Measurements from ENCODE around the gene DCX. TPM values are rescaled to one million over a fixed set of nuclear protein-coding genes. Genes with fewer than 3 reads are reported as not detected.

Gene DCX
- total RNA-seq, 1 donor from 2014 or later = 3.7 TPM

DNA sequence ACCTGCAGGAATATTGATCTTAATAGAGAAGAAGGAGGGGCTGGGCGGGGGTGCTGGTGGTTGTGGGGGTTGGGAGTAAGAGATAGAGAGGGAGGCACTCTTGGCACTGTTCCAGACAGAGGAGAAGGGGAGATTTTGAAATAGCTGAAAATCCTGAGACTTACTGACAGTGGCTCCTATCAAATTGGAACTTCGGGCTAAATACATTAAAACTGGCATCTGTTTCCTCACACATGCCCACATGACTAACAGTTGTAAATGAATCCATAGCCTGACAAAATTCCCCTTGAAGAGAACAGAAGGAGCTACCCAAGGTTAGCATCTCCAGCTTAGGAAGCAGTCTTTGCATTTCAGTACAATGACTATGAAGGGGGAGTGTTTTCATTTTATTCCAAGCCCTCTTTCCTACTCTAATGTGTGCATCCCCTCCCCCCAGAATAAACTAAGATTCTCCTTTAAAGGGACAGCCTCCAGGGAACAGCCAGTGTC is 1.4 kb downstream of the DCX start:
- no peak overlapping the region for H3K27ac ChIP-seq (ENCODE audit: low read depth, low read length)
- no peak overlapping the region for H3K9ac ChIP-seq (ENCODE audit: low read depth in 1 of 3, low read length in 3 of 3)
- H3K4me3 ChIP-seq (ENCODE audit: low read length in 3 of 3) = no peak overlapping the region
- no peaks in the 10 kb centered on the region for H3K36me3 ChIP-seq (ENCODE audit: control insufficient read depth in 3 of 3, insufficient read depth in 3 of 3, low read length in 3 of 3)
- no peaks in the 10 kb centered on the region for H3K4me1 ChIP-seq (ENCODE audit: control insufficient read depth in 3 of 3, insufficient read depth in 3 of 3, low read length in 3 of 3)
- peaks cover 0 to 15% (median 0%) of the 10 kb centered on the region in 3 donors for H3K27me3 ChIP-seq (ENCODE audit: control insufficient read depth in 3 of 3, insufficient read depth in 3 of 3, low read length in 3 of 3)
- H3K9me3 ChIP-seq (ENCODE audit: control insufficient read depth in 3 of 3, low read length in 3 of 3) = no peaks in the 10 kb centered on the region

DNA sequence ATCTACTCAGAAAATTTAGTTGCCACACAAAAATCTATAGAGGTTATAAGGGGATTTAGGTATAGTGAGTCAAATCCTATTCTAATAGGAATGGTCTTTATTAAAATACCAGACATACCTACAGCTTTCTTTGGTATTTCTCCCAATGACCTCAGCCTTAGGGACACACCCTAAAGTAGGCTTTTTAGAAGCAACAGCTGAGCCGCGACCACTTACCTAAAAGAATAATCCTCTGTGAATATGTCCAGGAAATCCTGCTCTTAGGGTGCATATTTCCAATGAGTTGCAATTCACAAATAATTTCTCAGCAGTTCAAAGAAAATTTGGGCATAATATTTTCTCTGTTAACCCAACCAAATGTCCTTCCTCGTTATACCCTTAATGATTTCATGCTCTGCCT is 2.7 kb downstream of the DCX start:
- Histone ChIP-seq H3K9me3 (ENCODE audit: control insufficient read depth in 3 of 3, low read length in 3 of 3) (no peaks in the 10 kb centered on the region), H3K9ac (ENCODE audit: low read depth in 1 of 3, low read length in 3 of 3) (no peak overlapping the region), H3K4me1 (ENCODE audit: control insufficient read depth in 3 of 3, insufficient read depth in 3 of 3, low read length in 3 of 3) (no peaks in the 10 kb centered on the region), H3K36me3 (ENCODE audit: control insufficient read depth in 3 of 3, insufficient read depth in 3 of 3, low read length in 3 of 3) (no peaks in the 10 kb centered on the region), H3K27me3 (ENCODE audit: control insufficient read depth in 3 of 3, insufficient read depth in 3 of 3, low read length in 3 of 3) (peaks cover 0 to 15% (median 0%) of the 10 kb centered on the region in 3 donors), H3K27ac (ENCODE audit: low read depth, low read length) (no peak overlapping the region), H3K4me3 (ENCODE audit: low read length in 3 of 3) (no peak overlapping the region)

DNA sequence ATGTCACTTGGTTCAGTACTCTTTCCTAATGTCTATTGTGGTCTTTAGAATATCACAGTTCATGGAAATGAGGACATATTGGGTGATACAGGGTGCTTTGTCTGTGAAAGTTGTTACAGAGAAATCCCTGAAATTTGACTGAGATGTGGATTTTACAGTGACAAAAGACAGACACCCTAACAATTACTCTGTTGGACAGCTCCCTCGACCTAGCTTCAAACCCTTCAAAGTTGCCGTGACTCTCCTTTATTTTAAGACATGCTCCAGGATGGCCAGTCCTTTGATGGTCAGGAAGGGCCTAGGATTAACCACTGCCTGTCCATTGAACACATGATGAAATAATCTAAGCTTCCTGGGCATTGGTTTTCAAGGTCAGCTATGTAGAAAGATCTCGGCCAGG is 4.0 kb downstream of the DCX start:
- Histone ChIP-seq H3K9me3 (ENCODE audit: control insufficient read depth in 3 of 3, low read length in 3 of 3) (no peaks in the 10 kb centered on the region), H3K27me3 (ENCODE audit: control insufficient read depth in 3 of 3, insufficient read depth in 3 of 3, low read length in 3 of 3) (peaks cover 0 to 16% (median 0%) of the 10 kb centered on the region in 3 donors), H3K27ac (ENCODE audit: low read depth, low read length) (no peak overlapping the region), H3K36me3 (ENCODE audit: control insufficient read depth in 3 of 3, insufficient read depth in 3 of 3, low read length in 3 of 3) (no peaks in the 10 kb centered on the region), H3K4me1 (ENCODE audit: control insufficient read depth in 3 of 3, insufficient read depth in 3 of 3, low read length in 3 of 3) (no peaks in the 10 kb centered on the region), H3K9ac (ENCODE audit: low read depth in 1 of 3, low read length in 3 of 3) (no peak overlapping the region), H3K4me3 (ENCODE audit: low read length in 3 of 3) (no peak overlapping the region)

DNA sequence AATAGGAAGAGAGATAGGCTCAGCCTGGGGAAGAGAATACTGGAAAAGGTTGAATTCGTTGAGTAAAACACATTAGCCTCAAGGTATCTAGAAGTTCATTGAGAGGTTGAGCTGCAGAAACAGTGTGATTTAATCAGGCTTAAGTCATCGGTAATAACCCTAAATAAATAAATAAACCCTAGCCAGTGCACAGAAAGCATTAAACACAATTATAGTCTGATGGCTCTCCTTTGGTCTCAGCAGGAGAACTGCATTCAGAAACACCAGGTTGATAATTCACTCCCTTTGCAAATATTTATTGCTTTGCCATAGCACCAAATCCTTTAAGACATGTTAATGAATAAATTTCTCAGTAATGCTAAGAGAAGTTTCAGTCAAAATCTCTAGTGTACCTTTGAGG is 9.6 kb downstream of the DCX start:
- H3K9me3 ChIP-seq (ENCODE audit: control insufficient read depth in 3 of 3, low read length in 3 of 3) = no peaks in the 10 kb centered on the region
- no peaks in the 10 kb centered on the region for H3K36me3 ChIP-seq (ENCODE audit: control insufficient read depth in 3 of 3, insufficient read depth in 3 of 3, low read length in 3 of 3)
- H3K27me3 ChIP-seq (ENCODE audit: control insufficient read depth in 3 of 3, insufficient read depth in 3 of 3, low read length in 3 of 3) = peaks cover 0 to 5% (median 0%) of the 10 kb centered on the region in 3 donors
- H3K4me1 ChIP-seq (ENCODE audit: control insufficient read depth in 3 of 3, insufficient read depth in 3 of 3, low read length in 3 of 3) = no peaks in the 10 kb centered on the region
- no peak overlapping the region for H3K4me3 ChIP-seq (ENCODE audit: low read length in 3 of 3)
- H3K9ac ChIP-seq (ENCODE audit: low read depth in 1 of 3, low read length in 3 of 3) = no peak overlapping the region
- H3K27ac ChIP-seq (ENCODE audit: low read depth, low read length) = no peak overlapping the region

DNA sequence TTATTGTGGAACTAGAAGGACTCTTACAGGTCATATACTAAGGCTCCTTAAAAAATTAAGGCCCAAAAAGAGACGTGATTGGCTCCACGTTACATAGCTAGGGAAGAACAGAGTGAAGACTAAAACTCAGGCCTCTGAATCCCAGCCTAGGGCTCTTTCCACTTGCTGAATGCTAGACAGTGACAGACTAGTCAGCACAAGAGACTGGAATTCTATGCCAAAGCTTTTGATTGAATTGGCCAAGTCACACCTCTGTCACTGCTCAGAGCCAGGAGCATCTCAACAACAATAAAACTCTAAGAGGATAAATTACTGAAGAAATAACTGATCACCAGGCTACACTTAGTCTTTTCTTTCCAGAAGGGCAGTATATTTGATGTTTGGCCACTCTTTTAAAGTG is 16.8 kb downstream of the DCX start:
- peaks cover 0 to 3% (median 0%) of the 10 kb centered on the region in 3 donors for H3K27me3 ChIP-seq (ENCODE audit: control insufficient read depth in 3 of 3, insufficient read depth in 3 of 3, low read length in 3 of 3)
- no peaks in the 10 kb centered on the region for H3K36me3 ChIP-seq (ENCODE audit: control insufficient read depth in 3 of 3, insufficient read depth in 3 of 3, low read length in 3 of 3)
- no peak overlapping the region for H3K9ac ChIP-seq (ENCODE audit: low read depth in 1 of 3, low read length in 3 of 3)
- no peak overlapping the region for H3K4me3 ChIP-seq (ENCODE audit: low read length in 3 of 3)
- H3K27ac ChIP-seq (ENCODE audit: low read depth, low read length) = no peak overlapping the region
- no peaks in the 10 kb centered on the region for H3K9me3 ChIP-seq (ENCODE audit: control insufficient read depth in 3 of 3, low read length in 3 of 3)
- no peaks in the 10 kb centered on the region for H3K4me1 ChIP-seq (ENCODE audit: control insufficient read depth in 3 of 3, insufficient read depth in 3 of 3, low read length in 3 of 3)

DNA sequence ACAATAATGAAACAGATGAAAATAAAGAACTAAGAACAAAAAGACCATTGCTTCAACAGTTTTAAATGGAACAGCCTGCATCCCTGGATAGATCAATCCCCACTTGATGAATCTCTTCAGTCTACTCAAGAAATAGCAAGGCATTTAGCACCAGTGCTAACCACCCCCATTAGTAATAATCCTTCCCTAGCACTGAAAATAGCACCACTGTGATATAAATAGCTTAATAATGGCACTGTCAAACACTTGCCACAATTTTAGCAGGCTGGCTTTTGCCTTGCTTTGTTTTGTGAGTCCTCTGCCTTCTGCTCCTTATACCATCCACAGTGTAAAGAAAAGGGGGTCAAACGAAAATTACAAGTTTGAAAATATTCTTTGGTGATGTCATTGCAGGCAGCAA is 17.4 kb downstream of the DCX start:
- Histone ChIP-seq H3K4me1 (ENCODE audit: control insufficient read depth in 3 of 3, insufficient read depth in 3 of 3, low read length in 3 of 3) (no peaks in the 10 kb centered on the region), H3K4me3 (ENCODE audit: low read length in 3 of 3) (no peak overlapping the region), H3K9ac (ENCODE audit: low read depth in 1 of 3, low read length in 3 of 3) (no peak overlapping the region), H3K27me3 (ENCODE audit: control insufficient read depth in 3 of 3, insufficient read depth in 3 of 3, low read length in 3 of 3) (peaks cover 0 to 3% (median 0%) of the 10 kb centered on the region in 3 donors), H3K36me3 (ENCODE audit: control insufficient read depth in 3 of 3, insufficient read depth in 3 of 3, low read length in 3 of 3) (no peaks in the 10 kb centered on the region), H3K27ac (ENCODE audit: low read depth, low read length) (no peak overlapping the region), H3K9me3 (ENCODE audit: control insufficient read depth in 3 of 3, low read length in 3 of 3) (no peaks in the 10 kb centered on the region)

DNA sequence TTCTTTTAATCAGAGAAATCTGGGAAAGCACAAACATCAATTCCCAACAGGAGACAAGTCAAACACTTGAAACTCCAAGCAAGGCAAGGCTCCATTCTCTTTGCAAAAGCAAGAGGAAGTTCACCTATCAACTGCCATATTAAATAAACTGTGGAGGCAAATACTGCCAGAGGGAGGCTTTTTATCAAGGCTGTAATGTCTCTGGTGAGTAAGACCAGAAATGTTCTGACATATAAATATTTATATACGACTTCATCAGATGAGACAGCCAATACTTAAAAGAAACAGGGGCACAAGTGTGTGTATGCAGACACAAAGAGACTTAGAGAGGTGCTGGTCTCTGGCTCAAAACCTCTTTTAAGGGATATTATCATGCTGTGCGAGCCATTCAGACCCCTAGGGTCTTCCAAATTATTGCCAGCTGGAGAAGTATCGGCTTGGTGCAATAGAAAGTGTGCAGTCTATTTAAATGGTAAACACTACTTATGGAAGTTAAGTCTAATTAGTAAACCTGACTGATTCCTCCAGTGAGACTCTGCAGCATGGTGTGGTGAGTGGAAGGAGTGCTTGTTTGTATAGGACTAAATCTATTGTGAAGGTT is 24.4 kb downstream of the DCX start:
- Histone ChIP-seq H3K36me3 (ENCODE audit: control insufficient read depth in 3 of 3, insufficient read depth in 3 of 3, low read length in 3 of 3) (no peaks in the 10 kb centered on the region), H3K27me3 (ENCODE audit: control insufficient read depth in 3 of 3, insufficient read depth in 3 of 3, low read length in 3 of 3) (peaks cover 0 to 3% (median 0%) of the 10 kb centered on the region in 3 donors), H3K9ac (ENCODE audit: low read depth in 1 of 3, low read length in 3 of 3) (no peak overlapping the region), H3K27ac (ENCODE audit: low read depth, low read length) (no peak overlapping the region), H3K4me1 (ENCODE audit: control insufficient read depth in 3 of 3, insufficient read depth in 3 of 3, low read length in 3 of 3) (no peaks in the 10 kb centered on the region), H3K9me3 (ENCODE audit: control insufficient read depth in 3 of 3, low read length in 3 of 3) (no peaks in the 10 kb centered on the region), H3K4me3 (ENCODE audit: low read length in 3 of 3) (no peak overlapping the region)

DNA sequence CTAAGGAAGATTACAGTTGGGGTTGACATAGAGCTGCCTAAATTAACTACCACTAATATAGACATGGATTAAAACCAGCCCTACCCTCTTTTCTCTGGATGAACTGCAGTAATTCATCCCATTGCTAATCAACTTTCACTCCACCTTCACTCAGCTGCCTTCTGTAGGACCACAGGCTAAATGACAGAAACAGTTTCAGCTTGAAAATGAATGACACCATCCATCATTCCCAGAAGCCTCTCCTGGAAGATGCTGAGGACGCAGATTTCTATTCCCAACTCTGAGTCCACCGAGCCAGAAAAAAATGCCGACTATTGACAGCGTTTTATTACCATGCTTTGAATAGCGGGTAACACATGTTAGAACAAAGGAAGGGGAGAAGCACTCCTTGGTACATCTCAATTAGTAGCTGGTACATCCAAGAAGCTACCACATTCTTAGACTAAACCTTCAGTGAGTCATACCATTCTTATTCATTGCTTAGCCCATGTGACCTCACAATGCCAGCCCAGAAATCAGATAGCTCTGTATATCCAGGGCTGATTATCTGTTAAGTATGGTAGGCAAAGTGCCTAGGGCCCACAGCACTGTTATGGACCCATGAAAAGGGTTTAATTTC is 25.3 kb downstream of the DCX start:
- H3K27me3 ChIP-seq (ENCODE audit: control insufficient read depth in 3 of 3, insufficient read depth in 3 of 3, low read length in 3 of 3) = peaks cover 0 to 3% (median 0%) of the 10 kb centered on the region in 3 donors
- H3K4me3 ChIP-seq (ENCODE audit: low read length in 3 of 3) = no peak overlapping the region
- no peaks in the 10 kb centered on the region for H3K36me3 ChIP-seq (ENCODE audit: control insufficient read depth in 3 of 3, insufficient read depth in 3 of 3, low read length in 3 of 3)
- H3K9ac ChIP-seq (ENCODE audit: low read depth in 1 of 3, low read length in 3 of 3) = no peak overlapping the region
- H3K4me1 ChIP-seq (ENCODE audit: control insufficient read depth in 3 of 3, insufficient read depth in 3 of 3, low read length in 3 of 3) = no peaks in the 10 kb centered on the region
- H3K9me3 ChIP-seq (ENCODE audit: control insufficient read depth in 3 of 3, low read length in 3 of 3) = no peaks in the 10 kb centered on the region
- H3K27ac ChIP-seq (ENCODE audit: low read depth, low read length) = no peak overlapping the region

DNA sequence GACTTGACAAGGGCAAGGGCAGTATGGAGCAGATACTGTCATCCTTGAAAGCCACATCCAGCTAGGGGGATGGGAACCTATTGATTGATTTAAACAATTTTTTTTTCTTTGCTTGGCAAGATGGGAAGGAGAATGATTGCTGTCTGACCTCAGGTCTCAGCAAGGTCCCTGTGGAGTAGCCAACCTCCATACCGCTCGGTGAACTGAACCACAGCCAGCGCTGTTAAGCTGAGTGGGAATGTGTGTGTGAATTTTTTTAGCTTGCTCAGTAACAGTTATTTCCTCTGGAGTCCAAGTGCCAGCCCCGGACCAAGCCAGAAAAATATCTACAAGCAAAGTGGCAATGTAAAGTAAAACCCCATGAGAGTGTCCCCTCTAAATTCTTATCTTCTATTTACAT is 25.9 kb downstream of the DCX start:
- Histone ChIP-seq H3K9me3 (ENCODE audit: control insufficient read depth in 3 of 3, low read length in 3 of 3) (no peaks in the 10 kb centered on the region), H3K27ac (ENCODE audit: low read depth, low read length) (no peak overlapping the region), H3K4me3 (ENCODE audit: low read length in 3 of 3) (no peak overlapping the region), H3K27me3 (ENCODE audit: control insufficient read depth in 3 of 3, insufficient read depth in 3 of 3, low read length in 3 of 3) (no peaks in the 10 kb centered on the region), H3K4me1 (ENCODE audit: control insufficient read depth in 3 of 3, insufficient read depth in 3 of 3, low read length in 3 of 3) (no peaks in the 10 kb centered on the region), H3K9ac (ENCODE audit: low read depth in 1 of 3, low read length in 3 of 3) (no peak overlapping the region), H3K36me3 (ENCODE audit: control insufficient read depth in 3 of 3, insufficient read depth in 3 of 3, low read length in 3 of 3) (no peaks in the 10 kb centered on the region)

DNA sequence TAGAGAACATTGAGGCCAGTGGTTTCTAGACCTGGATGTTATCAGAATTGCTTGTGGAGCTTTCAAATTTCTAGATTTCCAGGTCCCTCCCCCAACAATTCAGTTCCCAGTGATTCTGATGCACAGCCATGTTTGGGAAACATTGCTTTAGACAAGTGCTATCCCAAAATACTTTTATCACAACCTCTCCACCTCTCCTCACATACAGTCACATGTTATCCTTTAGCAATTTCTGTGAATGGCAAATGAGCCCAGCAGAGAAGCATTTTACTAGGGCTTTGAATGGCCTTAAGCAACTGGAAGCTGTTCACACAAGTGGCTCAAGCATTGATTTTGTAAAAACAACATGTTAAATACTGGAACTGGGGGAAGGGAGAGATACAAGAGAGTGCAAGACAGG is 29.7 kb downstream of the DCX start:
- Histone ChIP-seq H3K9me3 (ENCODE audit: control insufficient read depth in 3 of 3, low read length in 3 of 3) (no peaks in the 10 kb centered on the region), H3K9ac (ENCODE audit: low read depth in 1 of 3, low read length in 3 of 3) (no peak overlapping the region), H3K4me3 (ENCODE audit: low read length in 3 of 3) (no peak overlapping the region), H3K36me3 (ENCODE audit: control insufficient read depth in 3 of 3, insufficient read depth in 3 of 3, low read length in 3 of 3) (no peaks in the 10 kb centered on the region), H3K4me1 (ENCODE audit: control insufficient read depth in 3 of 3, insufficient read depth in 3 of 3, low read length in 3 of 3) (no peaks in the 10 kb centered on the region), H3K27me3 (ENCODE audit: control insufficient read depth in 3 of 3, insufficient read depth in 3 of 3, low read length in 3 of 3) (no peaks in the 10 kb centered on the region), H3K27ac (ENCODE audit: low read depth, low read length) (no peak overlapping the region)

Data from skeletal muscle tissue (tissue), 4 donors.